ENCODE measurements around the gene EIF4A2.
"Not testable (repeated sequence)": the region's sequence is repeated elsewhere in the genome, so short reads cannot be mapped to it uniquely, and the experiment has no call there.

Gene EIF4A2

DNA sequence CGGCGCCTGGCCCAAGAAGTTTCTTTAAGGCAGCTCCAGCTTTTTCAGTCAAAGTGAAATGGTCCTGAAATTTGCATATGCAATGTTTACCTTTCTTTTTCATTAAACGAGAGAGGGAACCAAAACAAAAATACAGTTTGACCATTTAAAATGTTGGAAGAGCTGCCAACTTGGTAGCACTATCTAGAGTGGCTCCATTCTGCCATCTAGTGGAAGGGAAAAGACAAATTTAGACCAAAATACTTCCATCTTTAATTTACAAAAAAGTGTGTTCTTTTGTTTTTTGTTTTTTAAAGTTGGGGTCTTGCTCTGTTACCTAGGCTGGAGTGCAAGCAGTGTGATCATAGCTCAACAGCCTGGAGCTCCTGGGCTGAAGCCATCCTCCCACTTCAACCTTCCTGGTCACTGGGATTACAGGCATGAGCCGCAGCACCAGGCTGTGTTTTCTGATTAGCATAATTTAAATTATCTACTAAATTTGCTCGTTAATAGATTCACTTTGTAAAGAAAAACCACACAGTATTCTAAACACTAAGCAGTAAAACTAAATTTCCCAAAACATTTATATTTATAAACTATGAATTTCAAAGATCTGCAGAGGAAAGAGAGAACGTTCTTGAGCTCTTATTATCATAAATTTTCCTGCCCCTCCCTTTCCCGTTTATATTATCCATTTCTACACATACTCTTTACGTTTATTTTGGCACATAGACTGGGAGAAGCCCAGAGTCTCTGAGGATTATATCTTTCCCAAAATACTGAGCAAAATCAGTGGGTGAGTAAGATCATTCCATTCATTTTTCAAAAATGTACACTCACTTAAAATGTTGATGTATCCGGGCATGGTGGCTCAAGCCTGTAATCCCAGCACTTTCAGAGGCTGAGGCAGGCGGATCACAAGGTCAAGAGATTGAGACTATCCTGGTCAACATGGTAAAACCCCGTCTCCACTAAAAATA, 38.3 kb downstream of the EIF4A2 start:
- peak; percentile 77 for DNase-seq

DNA sequence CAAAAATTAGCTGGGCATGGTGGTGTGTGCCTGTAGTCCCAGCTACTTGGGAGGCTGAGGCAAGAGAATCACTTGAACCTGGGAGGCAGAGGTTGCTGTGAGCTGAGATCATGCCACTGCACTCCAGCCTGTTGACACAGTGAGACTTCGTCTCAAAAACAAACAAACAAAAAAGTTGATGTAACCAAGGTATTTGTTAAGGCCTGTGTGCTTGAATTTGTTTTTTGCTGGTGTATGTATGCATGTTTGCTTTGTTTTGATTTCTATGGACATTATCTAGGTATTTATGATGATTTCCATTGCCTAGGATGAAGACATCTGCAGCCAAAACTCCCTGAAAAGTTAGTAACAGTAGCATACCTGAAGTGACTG, 39.0 kb downstream of the EIF4A2 start:
- DNase-seq, result not testable (repeated sequence)

DNA sequence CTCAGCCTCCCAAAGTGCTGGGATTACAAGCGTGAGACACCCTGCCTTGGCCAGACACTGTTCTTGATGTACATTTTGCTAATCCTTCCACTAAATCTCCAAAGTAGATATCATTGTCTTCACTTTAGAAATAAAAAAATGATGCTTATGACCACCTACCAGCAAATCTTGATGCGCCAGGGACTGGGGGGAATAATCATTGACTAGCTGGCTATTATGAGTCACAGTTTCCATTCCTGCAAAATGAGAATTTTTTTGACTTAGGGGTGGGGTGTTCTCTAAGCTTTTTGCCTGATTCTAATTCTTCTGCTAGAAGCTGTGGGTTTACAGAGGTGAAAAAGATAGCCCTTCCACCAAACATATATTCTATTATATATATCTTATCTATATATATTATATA, 40.0 kb downstream of the EIF4A2 start:
- DNase-seq, result peak; percentile 47

DNA sequence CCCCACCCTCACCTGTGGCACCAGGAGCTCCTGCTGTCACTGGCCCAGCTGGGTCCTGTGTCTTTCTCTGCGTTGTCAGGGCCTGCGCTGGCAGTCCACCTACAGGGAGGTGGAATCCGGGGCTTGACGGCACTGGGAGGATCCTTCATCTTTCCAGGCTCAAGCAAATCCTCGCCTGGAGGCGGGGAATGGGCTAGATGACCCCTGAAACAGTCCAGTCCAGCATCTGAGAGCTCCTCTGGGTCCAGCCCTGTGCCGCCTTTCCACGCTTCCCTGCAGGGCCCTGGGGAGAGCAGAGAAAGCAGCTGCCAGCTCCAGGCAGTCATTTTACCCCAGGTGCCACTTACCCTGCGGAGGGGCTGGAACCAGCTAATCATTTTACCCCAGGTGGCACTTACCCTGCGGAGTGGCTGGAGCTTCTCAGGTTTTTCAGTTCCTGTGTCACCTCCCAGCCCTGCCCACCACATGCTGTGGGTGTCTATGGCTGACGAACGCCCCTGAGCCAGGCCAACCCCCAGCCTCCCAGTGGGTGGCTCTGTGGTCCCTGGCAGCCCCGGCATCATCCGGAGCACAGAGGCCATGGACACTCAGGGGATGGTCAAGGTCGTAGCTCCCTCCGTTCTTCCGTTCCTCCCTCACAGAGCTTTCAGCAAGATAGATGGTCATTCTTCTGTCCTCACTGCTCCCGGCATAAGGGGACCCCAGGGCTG, 41.2 kb downstream of the EIF4A2 start:
- no peak for DNase-seq

DNA sequence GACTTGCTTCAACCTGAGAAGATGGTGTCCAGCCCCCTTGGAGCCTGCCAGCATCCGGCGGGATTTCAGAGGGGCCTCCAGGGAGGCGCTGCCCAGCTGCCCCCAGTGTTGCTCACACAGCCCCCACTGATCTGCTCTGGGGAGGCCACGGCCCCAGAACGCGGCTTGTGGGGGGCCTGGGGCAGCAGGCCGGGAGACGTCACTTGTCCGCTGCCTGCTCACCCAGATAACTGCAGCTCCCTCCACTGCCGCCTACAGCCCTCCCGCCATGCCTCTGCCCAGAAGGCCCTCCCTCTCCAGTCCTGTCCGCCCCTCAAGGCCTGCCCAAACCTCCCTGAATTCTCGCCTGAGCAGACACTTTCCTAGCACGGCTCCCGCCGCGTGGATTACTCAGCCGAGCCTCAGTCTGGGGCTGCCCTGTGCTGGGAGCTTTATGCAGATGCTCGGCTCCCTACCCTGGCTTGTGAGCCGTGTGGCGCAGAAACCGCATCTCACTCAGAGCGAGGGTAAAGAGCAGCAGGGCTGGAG, 42.0 kb downstream of the EIF4A2 start:
- DNase-seq, result peak; percentile 85

DNA sequence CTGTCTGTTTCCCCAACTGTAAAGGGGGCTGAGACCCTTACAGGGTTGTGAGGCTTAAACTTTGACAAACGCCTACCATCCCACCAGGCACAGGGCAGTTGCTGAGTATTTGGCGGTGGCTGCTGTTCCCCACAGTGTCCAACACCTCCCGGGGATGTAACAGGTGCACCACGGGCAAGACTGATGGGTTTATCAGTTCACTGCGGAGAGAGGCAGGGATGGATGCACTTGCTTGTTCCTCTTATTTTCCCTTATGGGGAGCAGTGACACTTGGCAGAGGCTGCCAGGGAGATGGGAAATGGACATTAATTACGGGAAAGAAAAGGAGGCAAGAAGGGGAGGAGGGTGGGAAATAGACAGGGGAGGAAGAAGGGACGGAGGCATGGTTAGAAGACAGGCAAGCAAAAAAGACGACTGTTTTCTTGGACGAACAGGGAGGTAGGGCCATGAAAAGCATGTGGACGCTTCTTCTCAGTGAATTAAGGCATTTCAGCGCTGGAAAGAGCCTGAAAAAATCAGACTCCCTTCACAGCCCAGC, 42.6 kb downstream of the EIF4A2 start:
- DNase-seq, result no peak

DNA sequence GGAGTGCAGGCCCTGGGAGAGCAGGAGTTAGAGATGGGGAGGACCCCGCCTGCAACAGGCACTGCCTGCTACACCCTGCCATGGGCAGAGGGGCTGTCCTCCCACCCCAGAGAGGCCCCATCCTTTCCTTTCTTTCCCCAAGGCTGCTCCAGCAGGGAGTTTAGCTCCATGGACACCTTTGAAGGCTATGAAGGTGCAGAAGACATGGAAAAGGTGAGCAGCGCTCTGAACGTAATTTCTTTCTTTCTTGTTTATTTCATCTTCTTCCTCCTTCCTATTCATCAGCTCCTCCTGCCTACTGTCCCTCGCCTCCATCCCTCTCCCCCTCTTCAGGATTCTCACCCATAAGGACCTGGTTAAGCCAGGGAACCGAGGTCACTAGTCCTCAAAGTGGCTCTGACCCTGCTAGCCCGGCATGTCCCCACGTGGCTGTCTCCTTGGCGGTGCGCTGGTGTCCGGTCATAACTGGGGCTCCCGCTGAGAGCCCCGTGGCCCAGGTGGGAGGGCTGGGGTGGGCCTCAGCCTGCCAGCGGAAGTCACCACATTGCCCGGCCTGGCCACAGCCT, 43.1 kb downstream of the EIF4A2 start:
- DNase-seq, result no peak

DNA sequence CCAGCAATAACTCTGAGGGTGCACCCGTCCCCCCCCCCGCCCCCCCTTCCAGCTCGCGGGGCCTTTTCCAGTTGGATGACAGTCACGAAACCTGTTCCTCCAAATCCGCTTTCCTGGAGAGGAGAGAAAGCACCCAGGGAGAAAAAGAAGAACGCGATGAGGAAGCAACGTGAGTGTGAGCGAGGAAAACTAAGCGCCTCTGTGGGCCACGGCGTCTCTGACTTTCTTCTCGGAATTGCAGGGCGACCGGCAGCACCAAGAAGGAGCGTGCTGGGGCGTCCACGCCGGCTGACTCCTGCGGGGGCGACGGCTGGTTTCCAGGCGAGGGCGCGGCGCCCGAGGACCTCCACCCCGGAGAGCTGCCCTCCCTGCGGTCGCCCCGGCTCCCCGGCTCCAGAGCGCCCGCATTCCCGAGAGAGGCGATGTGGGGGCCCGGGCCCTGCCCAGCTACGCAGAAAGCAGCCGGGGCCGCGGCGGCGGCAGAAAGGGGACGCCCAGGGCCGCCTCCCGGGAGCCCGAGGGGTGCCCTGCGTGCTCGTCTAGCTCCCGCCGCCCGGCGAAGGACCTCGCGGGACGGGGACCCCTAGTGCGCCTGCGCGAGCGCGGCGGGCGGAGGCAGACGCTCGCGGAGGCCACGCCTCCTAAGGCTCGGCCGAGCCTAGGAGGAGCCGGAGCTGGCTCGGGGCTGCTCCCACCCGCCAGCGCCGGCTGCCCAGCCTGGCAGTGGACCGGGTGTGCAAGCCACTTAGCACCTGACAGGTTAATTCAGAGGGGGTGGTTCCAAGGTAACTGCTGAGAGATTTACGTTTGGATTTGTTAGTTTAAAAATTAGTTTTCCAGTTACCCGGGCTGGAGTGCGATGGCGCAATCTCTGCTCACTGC, 43.8 kb downstream of the EIF4A2 start:
- DNase-seq, result peak; percentile 85

DNA sequence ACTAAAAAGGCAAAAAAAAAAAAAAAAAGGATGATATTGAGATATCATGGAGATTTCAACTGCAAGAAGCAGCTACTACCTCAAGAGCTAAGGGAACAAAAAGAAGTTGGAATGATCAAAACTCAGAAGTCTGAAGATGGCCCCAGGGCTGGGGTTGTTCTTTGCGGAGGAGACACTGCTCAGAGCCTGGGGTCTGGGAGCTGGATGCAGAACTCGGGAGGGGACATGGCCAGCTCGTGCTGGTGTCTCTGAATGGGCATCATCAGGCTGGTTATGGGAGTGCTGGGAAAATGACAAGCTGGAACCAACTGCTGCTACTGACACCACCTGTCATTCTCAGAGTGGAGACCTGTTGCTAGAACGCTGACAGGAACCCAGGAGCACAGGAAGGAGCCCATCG, 45.0 kb downstream of the EIF4A2 start:
- DNase-seq, result no peak

DNA sequence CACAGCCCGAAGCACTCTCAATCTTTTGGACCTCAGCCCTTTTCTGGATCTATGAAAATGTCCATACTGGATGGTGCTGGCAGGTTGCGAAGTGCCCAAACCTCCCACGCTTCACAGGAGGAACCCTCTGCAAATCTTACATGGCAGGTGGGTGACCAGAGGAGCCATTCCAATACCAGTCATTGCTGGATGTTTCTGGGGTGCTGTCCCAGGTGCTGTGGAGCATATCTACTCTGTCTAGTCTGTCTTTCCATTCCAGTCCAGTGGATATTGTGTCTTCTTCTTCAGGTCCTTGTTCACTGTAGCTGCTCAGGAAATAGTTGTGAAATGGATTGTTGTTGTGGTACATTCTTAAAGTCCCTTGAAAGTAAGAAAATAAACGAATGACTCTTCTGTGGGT, 48.4 kb downstream of the EIF4A2 start:
- no peak for DNase-seq

DNA sequence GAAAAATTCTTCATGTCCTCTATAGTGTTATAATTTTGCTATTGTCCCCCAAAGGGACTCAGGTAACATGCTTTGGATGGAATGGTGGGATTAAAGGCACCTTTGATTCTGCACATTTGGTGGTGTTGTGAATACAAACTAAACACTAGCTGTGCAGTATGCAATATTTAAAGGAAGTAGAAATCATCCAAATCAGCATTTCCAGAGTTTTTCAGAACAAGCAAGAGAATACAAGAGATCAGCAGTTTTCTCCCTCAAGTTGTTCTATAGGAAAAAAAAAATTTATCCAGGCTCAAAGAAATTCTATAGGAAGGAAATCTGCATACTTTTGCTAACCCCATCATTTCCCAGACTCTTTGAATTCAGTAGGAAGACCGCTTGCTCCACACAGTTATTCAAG, 48.9 kb downstream of the EIF4A2 start:
- DNase-seq, result no peak

Data from fibroblast of skin of abdomen (primary cell).